Panc1 (cell line): Measurements from ENCODE around the gene DCAF10.

Experiments used
- POLR2AphosphoS5 ChIP-seq: IDR thresholded peaks from 2 replicates; pipeline ENCODE4 v1.6.1; 2012; ENCODE audit warnings: mild to moderate bottlenecking, low read depth, low read length, moderate library complexity
- TF ChIP-seq, protein P1 (sequence below): fragments of 450-650 bp; IDR thresholded peaks from 2 replicates; pipeline ENCODE4 v1.5.1; 2017; ENCODE audit warnings: mild to moderate bottlenecking
- TF ChIP-seq, protein P2 (sequence below), 2 experiments: IDR thresholded peaks; 2 replicates each; pipeline ENCODE4 v1.6.1; 2011 to 2012; ENCODE audit warnings: low read depth in 2 of 2, control low read depth in 1 of 2, low read length in 1 of 2, mild to moderate bottlenecking in 1 of 2, moderate library complexity in 1 of 2; ENCODE audit not compliant: insufficient read depth in 1 of 2

DNA sequence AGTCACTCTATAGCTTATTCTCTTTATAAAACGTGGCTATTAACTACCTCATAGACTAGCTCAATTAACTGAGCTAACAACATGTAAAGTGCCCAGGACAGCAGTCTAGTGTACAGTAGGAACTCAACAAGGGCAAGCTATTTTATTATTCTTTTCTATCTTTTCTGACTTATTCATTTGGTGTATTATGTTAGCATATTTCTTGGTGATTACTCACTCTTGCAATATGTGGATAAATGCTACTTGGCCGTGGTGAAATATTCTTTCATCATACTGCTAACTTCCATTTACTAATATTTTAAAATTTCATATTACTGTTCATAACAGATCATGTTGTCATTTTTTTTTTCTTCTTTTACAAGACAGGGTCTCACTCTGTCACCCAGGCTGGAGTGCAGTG is 98.4 kb downstream of the DCAF10 start:
- TF ChIP-seq, protein P1, sequence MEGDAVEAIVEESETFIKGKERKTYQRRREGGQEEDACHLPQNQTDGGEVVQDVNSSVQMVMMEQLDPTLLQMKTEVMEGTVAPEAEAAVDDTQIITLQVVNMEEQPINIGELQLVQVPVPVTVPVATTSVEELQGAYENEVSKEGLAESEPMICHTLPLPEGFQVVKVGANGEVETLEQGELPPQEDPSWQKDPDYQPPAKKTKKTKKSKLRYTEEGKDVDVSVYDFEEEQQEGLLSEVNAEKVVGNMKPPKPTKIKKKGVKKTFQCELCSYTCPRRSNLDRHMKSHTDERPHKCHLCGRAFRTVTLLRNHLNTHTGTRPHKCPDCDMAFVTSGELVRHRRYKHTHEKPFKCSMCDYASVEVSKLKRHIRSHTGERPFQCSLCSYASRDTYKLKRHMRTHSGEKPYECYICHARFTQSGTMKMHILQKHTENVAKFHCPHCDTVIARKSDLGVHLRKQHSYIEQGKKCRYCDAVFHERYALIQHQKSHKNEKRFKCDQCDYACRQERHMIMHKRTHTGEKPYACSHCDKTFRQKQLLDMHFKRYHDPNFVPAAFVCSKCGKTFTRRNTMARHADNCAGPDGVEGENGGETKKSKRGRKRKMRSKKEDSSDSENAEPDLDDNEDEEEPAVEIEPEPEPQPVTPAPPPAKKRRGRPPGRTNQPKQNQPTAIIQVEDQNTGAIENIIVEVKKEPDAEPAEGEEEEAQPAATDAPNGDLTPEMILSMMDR, result no peak
- TF ChIP-seq POLR2AphosphoS5, result no peak
- TF ChIP-seq, protein P2, sequence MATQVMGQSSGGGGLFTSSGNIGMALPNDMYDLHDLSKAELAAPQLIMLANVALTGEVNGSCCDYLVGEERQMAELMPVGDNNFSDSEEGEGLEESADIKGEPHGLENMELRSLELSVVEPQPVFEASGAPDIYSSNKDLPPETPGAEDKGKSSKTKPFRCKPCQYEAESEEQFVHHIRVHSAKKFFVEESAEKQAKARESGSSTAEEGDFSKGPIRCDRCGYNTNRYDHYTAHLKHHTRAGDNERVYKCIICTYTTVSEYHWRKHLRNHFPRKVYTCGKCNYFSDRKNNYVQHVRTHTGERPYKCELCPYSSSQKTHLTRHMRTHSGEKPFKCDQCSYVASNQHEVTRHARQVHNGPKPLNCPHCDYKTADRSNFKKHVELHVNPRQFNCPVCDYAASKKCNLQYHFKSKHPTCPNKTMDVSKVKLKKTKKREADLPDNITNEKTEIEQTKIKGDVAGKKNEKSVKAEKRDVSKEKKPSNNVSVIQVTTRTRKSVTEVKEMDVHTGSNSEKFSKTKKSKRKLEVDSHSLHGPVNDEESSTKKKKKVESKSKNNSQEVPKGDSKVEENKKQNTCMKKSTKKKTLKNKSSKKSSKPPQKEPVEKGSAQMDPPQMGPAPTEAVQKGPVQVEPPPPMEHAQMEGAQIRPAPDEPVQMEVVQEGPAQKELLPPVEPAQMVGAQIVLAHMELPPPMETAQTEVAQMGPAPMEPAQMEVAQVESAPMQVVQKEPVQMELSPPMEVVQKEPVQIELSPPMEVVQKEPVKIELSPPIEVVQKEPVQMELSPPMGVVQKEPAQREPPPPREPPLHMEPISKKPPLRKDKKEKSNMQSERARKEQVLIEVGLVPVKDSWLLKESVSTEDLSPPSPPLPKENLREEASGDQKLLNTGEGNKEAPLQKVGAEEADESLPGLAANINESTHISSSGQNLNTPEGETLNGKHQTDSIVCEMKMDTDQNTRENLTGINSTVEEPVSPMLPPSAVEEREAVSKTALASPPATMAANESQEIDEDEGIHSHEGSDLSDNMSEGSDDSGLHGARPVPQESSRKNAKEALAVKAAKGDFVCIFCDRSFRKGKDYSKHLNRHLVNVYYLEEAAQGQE (IDR thresholded peaks at IDR 0.05; ENCODE audit: insufficient read depth in 1 of 2, low read depth in 2 of 2, low read length in 1 of 2), result no peak
